ENCODE measurements around the gene KRTAP17-1.
"Not testable (repeated sequence)": the region's sequence is repeated elsewhere in the genome, so short reads cannot be mapped to it uniquely, and the experiment has no call there.

KRTAP17-1 gene

DNA sequence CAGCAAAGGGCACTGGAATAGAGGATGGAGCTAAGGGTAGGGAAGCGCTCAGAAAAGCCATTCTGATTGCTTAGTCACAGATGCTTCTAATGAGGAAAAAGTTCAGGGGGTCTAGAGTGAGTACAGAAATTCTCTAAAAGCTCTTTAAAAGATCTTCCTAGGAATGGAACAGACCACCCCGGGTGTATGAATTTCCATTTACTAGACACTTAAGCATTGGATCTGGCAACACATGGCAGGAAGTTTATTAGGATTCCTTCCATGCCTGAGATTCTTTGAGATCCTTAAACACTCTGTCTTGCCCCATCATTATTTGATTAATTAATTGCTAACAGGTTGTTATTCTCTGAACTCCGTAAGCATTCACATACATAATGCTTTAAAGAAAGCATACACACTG lies 31.5 kb downstream of the KRTAP17-1 start:
- Histone ChIP-seq H3K9ac (ENCODE audit: low read depth in 1 of 2, low read length in 2 of 2) (no peak overlapping the region), H3K27ac (ENCODE audit: low read depth in 2 of 2, low read length in 2 of 2) (no peak overlapping the region), H3K4me3 (ENCODE audit: low read length in 2 of 2) (no peak overlapping the region), H3K27me3 (ENCODE audit: control insufficient read depth in 2 of 2, insufficient read depth in 2 of 2, low read length in 2 of 2) (peaks cover 0 to 2% of the 10 kb centered on the region in 2 donors), H3K9me3 (ENCODE audit: control insufficient read depth in 2 of 2, low read length in 2 of 2) (no peaks in the 10 kb centered on the region), H3K36me3 (ENCODE audit: control insufficient read depth in 2 of 2, insufficient read depth in 2 of 2, low read length in 2 of 2) (no peaks in the 10 kb centered on the region), H3K4me1 (ENCODE audit: control insufficient read depth in 2 of 2, insufficient read depth in 2 of 2, low read length in 2 of 2) (no peaks in the 10 kb centered on the region)

DNA sequence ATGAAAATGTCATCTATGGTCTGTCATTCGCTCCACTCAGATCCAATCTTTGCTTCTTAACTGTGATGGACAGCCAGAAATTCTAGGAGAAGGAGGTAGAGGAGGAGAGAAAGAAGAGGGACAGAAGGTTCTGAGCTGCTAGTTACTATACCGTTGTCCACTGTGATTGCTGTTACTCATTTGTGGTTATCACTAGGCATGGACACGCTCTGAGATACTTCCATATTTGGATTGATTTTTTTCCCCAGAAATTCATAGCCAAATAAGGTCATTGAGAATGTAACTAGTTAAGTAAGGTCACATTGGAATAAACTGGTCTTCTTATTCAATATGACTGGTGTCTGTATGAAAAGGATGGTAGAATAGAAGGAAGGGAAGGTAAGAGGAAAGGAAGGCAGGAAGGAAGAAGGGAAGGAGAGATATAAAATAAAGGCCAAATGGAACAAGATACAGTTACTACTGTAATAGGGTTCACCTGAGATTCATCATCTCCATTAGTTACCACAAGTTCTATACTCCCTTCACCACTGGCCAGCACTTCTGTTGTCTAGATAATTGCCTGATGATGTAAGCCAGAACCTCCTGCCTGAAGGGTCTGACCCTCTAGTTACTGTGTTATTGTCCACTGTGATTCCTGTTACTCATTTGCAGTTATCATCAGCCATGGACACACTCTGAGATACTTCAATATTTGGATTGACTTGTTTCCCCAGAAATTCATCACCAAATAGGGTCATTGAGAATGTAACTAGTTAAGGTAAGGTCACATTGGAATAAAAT lies 37.1 kb downstream of the KRTAP17-1 start:
- H3K27me3 ChIP-seq (ENCODE audit: control insufficient read depth in 2 of 2, insufficient read depth in 2 of 2, low read length in 2 of 2), result peaks cover 0 to 5% of the 10 kb centered on the region in 2 donors
- no peak overlapping the region for H3K4me3 ChIP-seq (ENCODE audit: low read length in 2 of 2)
- no peaks in the 10 kb centered on the region for H3K9me3 ChIP-seq (ENCODE audit: control insufficient read depth in 2 of 2, low read length in 2 of 2)
- H3K9ac ChIP-seq (ENCODE audit: low read depth in 1 of 2, low read length in 2 of 2), result no peak overlapping the region
- H3K36me3 ChIP-seq (ENCODE audit: control insufficient read depth in 2 of 2, insufficient read depth in 2 of 2, low read length in 2 of 2), result no peaks in the 10 kb centered on the region
- H3K27ac ChIP-seq (ENCODE audit: low read depth in 2 of 2, low read length in 2 of 2), result no peak overlapping the region
- no peaks in the 10 kb centered on the region for H3K4me1 ChIP-seq (ENCODE audit: control insufficient read depth in 2 of 2, insufficient read depth in 2 of 2, low read length in 2 of 2)

DNA sequence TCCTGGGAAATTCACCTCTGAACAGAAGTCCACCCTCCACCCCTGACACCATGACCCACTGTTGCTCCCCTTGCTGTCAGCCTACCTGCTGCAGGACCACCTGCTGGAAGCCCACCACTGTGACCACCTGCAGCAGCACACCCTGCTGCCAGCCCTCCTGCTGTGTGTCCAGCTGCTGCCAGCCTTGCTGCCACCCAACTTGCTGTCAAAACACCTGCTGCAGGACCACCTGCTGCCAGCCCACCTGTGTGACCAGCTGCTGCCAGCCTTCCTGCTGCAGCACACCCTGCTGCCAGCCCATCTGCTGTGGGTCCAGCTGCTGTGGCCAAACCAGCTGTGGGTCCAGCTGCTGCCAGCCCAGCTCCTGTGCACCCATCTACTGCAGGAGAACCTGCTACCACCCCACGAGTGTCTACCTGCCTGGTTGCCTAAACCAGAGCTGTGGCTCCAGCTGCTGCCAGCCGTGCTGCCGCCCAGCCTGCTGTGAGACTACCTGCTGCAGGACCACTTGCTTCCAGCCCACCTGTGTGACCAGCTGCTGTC lies 39.8 kb downstream of the KRTAP17-1 start, which contains the start of gene KRTAP9-7:
TSS of gene KRTAP9-7 (plus strand) at position 51 of the 543 bp plus-strand sequence. CDS start at position 51, 0 bp downstream.
- not testable (repeated sequence) for H3K9me3 ChIP-seq (ENCODE audit: control insufficient read depth in 2 of 2, low read length in 2 of 2); H3K4me3 ChIP-seq (ENCODE audit: low read length in 2 of 2); H3K27me3 ChIP-seq (ENCODE audit: control insufficient read depth in 2 of 2, insufficient read depth in 2 of 2, low read length in 2 of 2); H3K4me1 ChIP-seq (ENCODE audit: control insufficient read depth in 2 of 2, insufficient read depth in 2 of 2, low read length in 2 of 2); H3K36me3 ChIP-seq (ENCODE audit: control insufficient read depth in 2 of 2, insufficient read depth in 2 of 2, low read length in 2 of 2); H3K9ac ChIP-seq (ENCODE audit: low read depth in 1 of 2, low read length in 2 of 2); H3K27ac ChIP-seq (ENCODE audit: low read depth in 2 of 2, low read length in 2 of 2)

DNA sequence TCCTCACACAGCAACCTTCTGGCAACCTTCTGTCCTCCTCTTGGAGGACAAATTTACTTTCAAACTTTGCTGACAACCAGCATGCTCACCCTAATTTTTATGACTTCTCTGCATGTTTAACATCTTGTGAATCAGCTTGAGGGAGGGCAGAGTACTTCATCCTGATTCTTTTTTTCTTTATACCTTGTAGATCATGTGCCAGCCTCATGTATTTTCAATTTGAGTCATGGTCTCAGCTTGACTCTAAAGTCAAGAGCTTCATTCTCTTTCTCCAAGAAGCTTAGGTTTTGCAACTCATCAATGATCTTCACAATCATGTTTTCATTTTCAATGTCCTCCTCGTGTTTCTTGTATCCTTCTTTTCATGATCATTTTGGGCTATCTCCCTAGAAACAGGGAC lies 43.7 kb downstream of the KRTAP17-1 start:
- Histone ChIP-seq H3K36me3 (ENCODE audit: control insufficient read depth in 2 of 2, insufficient read depth in 2 of 2, low read length in 2 of 2) (no peaks in the 10 kb centered on the region), H3K4me3 (ENCODE audit: low read length in 2 of 2) (no peak overlapping the region), H3K9me3 (ENCODE audit: control insufficient read depth in 2 of 2, low read length in 2 of 2) (no peaks in the 10 kb centered on the region), H3K9ac (ENCODE audit: low read depth in 1 of 2, low read length in 2 of 2) (no peak overlapping the region), H3K27me3 (ENCODE audit: control insufficient read depth in 2 of 2, insufficient read depth in 2 of 2, low read length in 2 of 2) (peaks cover 0 to 5% of the 10 kb centered on the region in 2 donors), H3K4me1 (ENCODE audit: control insufficient read depth in 2 of 2, insufficient read depth in 2 of 2, low read length in 2 of 2) (no peaks in the 10 kb centered on the region), H3K27ac (ENCODE audit: low read depth in 2 of 2, low read length in 2 of 2) (no peak overlapping the region)

DNA sequence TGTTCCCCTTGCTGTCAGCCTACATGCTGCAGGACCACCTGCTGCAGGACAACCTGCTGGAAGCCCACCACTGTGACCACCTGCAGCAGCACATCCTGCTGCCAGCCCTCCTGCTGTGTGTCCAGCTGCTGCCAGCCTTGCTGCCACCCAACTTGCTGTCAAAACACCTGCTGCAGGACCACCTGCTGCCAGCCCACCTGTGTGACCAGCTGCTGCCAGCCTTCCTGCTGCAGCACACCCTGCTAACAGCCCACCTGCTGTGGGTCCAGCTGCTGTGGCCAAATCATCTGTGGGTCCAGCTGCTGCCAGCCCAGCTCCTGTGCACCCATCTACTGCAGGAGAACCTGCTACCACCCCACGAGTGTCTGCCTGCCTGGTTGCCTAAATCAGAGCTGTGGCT lies 44.2 kb downstream of the KRTAP17-1 start:
- not testable (repeated sequence) for H3K9ac ChIP-seq (ENCODE audit: low read depth in 1 of 2, low read length in 2 of 2); H3K4me3 ChIP-seq (ENCODE audit: low read length in 2 of 2); H3K27me3 ChIP-seq (ENCODE audit: control insufficient read depth in 2 of 2, insufficient read depth in 2 of 2, low read length in 2 of 2); H3K9me3 ChIP-seq (ENCODE audit: control insufficient read depth in 2 of 2, low read length in 2 of 2); H3K4me1 ChIP-seq (ENCODE audit: control insufficient read depth in 2 of 2, insufficient read depth in 2 of 2, low read length in 2 of 2); H3K27ac ChIP-seq (ENCODE audit: low read depth in 2 of 2, low read length in 2 of 2); H3K36me3 ChIP-seq (ENCODE audit: control insufficient read depth in 2 of 2, insufficient read depth in 2 of 2, low read length in 2 of 2)

DNA sequence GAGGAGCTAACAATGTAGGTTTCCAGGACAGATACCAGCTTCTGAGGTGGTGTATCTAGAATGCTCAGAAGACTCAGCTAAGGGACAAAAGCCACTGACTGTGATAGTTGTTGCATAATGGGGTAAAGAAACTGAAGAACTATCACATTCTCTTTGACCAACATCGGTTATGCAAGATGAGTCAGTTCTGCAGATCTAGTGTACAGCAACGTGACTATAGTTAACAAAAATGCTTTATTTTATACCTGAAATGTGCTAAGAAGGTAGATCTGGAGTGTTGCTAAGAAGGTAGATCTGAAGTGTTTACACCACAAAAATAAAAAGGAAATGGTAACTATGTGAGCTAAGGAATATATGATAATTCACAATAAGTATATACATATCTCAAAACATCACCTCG lies 47.8 kb downstream of the KRTAP17-1 start:
- Histone ChIP-seq H3K27me3 (ENCODE audit: control insufficient read depth in 2 of 2, insufficient read depth in 2 of 2, low read length in 2 of 2) (peaks cover 0 to 6% of the 10 kb centered on the region in 2 donors), H3K4me1 (ENCODE audit: control insufficient read depth in 2 of 2, insufficient read depth in 2 of 2, low read length in 2 of 2) (no peaks in the 10 kb centered on the region), H3K27ac (ENCODE audit: low read depth in 2 of 2, low read length in 2 of 2) (no peak overlapping the region), H3K9me3 (ENCODE audit: control insufficient read depth in 2 of 2, low read length in 2 of 2) (no peaks in the 10 kb centered on the region), H3K4me3 (ENCODE audit: low read length in 2 of 2) (no peak overlapping the region), H3K9ac (ENCODE audit: low read depth in 1 of 2, low read length in 2 of 2) (no peak overlapping the region), H3K36me3 (ENCODE audit: control insufficient read depth in 2 of 2, insufficient read depth in 2 of 2, low read length in 2 of 2) (no peaks in the 10 kb centered on the region)

DNA sequence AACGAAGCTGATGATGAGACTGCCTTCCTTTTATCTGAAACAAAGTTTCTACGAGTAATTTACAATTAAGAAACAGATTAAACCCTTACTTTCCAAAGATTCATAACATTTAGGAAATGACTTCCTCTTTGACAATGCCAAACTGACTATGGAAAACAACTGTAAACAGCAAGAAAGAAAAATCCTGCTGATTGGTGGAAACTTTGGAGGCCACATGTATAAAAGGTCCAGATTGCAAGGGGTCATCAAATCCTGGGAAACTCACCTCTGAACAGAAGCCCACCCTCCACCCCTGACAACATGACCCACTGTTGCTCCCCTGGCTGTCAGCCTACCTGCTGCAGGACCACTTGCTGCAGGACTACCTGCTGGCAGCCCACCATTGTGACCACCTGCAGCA lies 50.4 kb downstream of the KRTAP17-1 start, which contains the start of gene KRTAP9-6:
TSS of gene KRTAP9-6 (plus strand) at position 301 of the 400 bp plus-strand sequence. CDS start at position 301, 0 bp downstream.
- H3K36me3 ChIP-seq (ENCODE audit: control insufficient read depth in 2 of 2, insufficient read depth in 2 of 2, low read length in 2 of 2), result no peaks in the 10 kb centered on the region
- H3K4me3 ChIP-seq (ENCODE audit: low read length in 2 of 2), result no peak within 1 kb of the TSS
- H3K9me3 ChIP-seq (ENCODE audit: control insufficient read depth in 2 of 2, low read length in 2 of 2), result no peaks in the 10 kb centered on the region
- no peaks in the 10 kb centered on the region for H3K4me1 ChIP-seq (ENCODE audit: control insufficient read depth in 2 of 2, insufficient read depth in 2 of 2, low read length in 2 of 2)
- no peak within 1 kb of the TSS for H3K9ac ChIP-seq (ENCODE audit: low read depth in 1 of 2, low read length in 2 of 2)
- no peak within 1 kb of the TSS for H3K27ac ChIP-seq (ENCODE audit: low read depth in 2 of 2, low read length in 2 of 2)
- H3K27me3 ChIP-seq (ENCODE audit: control insufficient read depth in 2 of 2, insufficient read depth in 2 of 2, low read length in 2 of 2), result peaks cover 0 to 10% of the 10 kb centered on the region in 2 donors
